Pons (tissue), 1 donor: ENCODE data around the gene ENOX2.
"Not testable (repeated sequence)": the region's sequence is repeated elsewhere in the genome, so short reads cannot be mapped to it uniquely, and the experiment has no call there.

Source experiments
- DNase-seq: peaks from one replicate; pipeline ENCODE4 v3.0.0-alpha.2; 2016; ENCODE audit warnings: low spot score

The ENOX2 gene

GRCh38 chrX:130825525-130825924 is 77.5 kb downstream of the ENOX2 start:
- DNase-seq: no peak

GRCh38 chrX:130819367-130819766 is 83.6 kb downstream of the ENOX2 start:
- DNase-seq: not testable (repeated sequence)

GRCh38 chrX:130813932-130814331 is 89.1 kb downstream of the ENOX2 start:
- not testable (repeated sequence) for DNase-seq

GRCh38 chrX:130810561-130810960 is 92.4 kb downstream of the ENOX2 start:
- DNase-seq: no peak

GRCh38 chrX:130805903-130806302 is 97.1 kb downstream of the ENOX2 start:
- no peak for DNase-seq

- DNase-seq: no peak
Measured at GRCh38 chrX:130803537-130803936, 99.5 kb downstream of the ENOX2 start.

- DNase-seq: no peak
Measured at GRCh38 chrX:130801901-130802300, 101.1 kb downstream of the ENOX2 start.

GRCh38 chrX:130799393-130799792 is 103.6 kb downstream of the ENOX2 start:
- no peak for DNase-seq

GRCh38 chrX:130793975-130794374 is 109.0 kb downstream of the ENOX2 start:
- no peak for DNase-seq

GRCh38 chrX:130791870-130792269 is 111.1 kb downstream of the ENOX2 start:
- DNase-seq: not testable (repeated sequence)

GRCh38 chrX:130789793-130790192 is 113.2 kb downstream of the ENOX2 start:
- no peak for DNase-seq

GRCh38 chrX:130788786-130789581 is 114.0 kb downstream of the ENOX2 start:
- no peak for DNase-seq

GRCh38 chrX:130786030-130786429 is 117.0 kb downstream of the ENOX2 start:
- no peak for DNase-seq

- DNase-seq: no peak
Measured at GRCh38 chrX:130778773-130779172, 124.2 kb downstream of the ENOX2 start.

GRCh38 chrX:130775849-130776248 is 127.2 kb downstream of the ENOX2 start:
- no peak for DNase-seq

GRCh38 chrX:130772776-130773143 is 130.2 kb downstream of the ENOX2 start:
- DNase-seq: no peak

GRCh38 chrX:130772105-130772775 is 130.8 kb downstream of the ENOX2 start:
- no peak for DNase-seq

- no peak for DNase-seq
Measured at GRCh38 chrX:130771648-130772047, 131.4 kb downstream of the ENOX2 start.

GRCh38 chrX:130771230-130771629 is 131.8 kb downstream of the ENOX2 start:
- no peak for DNase-seq

- no peak for DNase-seq
Measured at GRCh38 chrX:130770615-130771014, 132.4 kb downstream of the ENOX2 start.

- no peak for DNase-seq
Measured at GRCh38 chrX:130769835-130770234, 133.2 kb downstream of the ENOX2 start.

- DNase-seq: no peak
Measured at GRCh38 chrX:130758072-130758471, 144.9 kb downstream of the ENOX2 start.

- no peak for DNase-seq
Measured at GRCh38 chrX:130756233-130756632, 146.8 kb downstream of the ENOX2 start.

GRCh38 chrX:130754353-130754752 is 148.7 kb downstream of the ENOX2 start:
- no peak for DNase-seq
